Naive thymus-derived CD8-positive, alpha-beta T cell (primary cell): ENCODE measurements around the gene GPC3. TPM values are rescaled to one million over a fixed set of nuclear protein-coding genes. Genes with fewer than 3 reads are reported as not detected.
A peak's percentile ranks its signal among the peaks of the same experiment; 100 is the strongest.
"Not testable (repeated sequence)": the region's sequence is repeated elsewhere in the genome, so short reads cannot be mapped to it uniquely, and the experiment has no call there.

ENCODE experiments used
- ATAC-seq, 2 donors: fragments of 150-1000 bp; cut with Tn5 transposase in 1 of 2; sonication (Bioruptor Pico), chemical (Tn5 transposase) in 1 of 2; 1 replicate in 1 of 2; 2 replicates in 1 of 2; pipeline ENCODE4 v1.10.0; 2021; ENCODE audit warnings: mild to moderate bottlenecking in 2 of 2, moderate library complexity in 2 of 2
- POLR2A ChIA-PET: fragments of 350-600 bp; sonication (Branson Sonifier 250); formaldehyde crosslinking; loops from one replicate; lab custom pipeline; 2021; ENCODE audit warnings: antibody characterized with exemption; lab: Charles Lee
- DNase-seq, 10 donors: peaks; one replicate each; pipeline versions ENCODE4 v3.0.0 to v3.0.0-alpha.2; 2020 to 2022
- H3K27ac Mint-ChIP-seq, 10 donors: one replicate each; pipeline ENCODE4 v1.8.0; 2020 to 2022; ENCODE audit warnings: mild to moderate bottlenecking in 10 of 10, mixed read lengths in 10 of 10, moderate library complexity in 4 of 10, inconsistent platforms in 1 of 10
- H3K27me3 Mint-ChIP-seq, 5 donors: one replicate each; pipeline ENCODE4 v1.8.0; 2021 to 2022; ENCODE audit warnings: mixed read lengths in 5 of 5
- H3K36me3 Mint-ChIP-seq, 3 donors: one replicate each; pipeline ENCODE4 v1.8.0; 2020 to 2022; ENCODE audit warnings: mixed read lengths in 3 of 3, mild to moderate bottlenecking in 2 of 3, inconsistent platforms in 1 of 3
- H3K4me1 Mint-ChIP-seq, 4 donors: one replicate each; pipeline ENCODE4 v1.8.0; 2021 to 2022; ENCODE audit warnings: mixed read lengths in 4 of 4
- H3K4me3 Mint-ChIP-seq, 10 donors: one replicate each; pipeline ENCODE4 v1.8.0; 2020 to 2022; ENCODE audit warnings: mild to moderate bottlenecking in 10 of 10, mixed read lengths in 10 of 10, moderate library complexity in 6 of 10, inconsistent platforms in 1 of 10
- H3K9me3 Mint-ChIP-seq, 9 donors: one replicate each; pipeline ENCODE4 v1.8.0; 2020 to 2022; ENCODE audit warnings: mixed read lengths in 9 of 9, mild to moderate bottlenecking in 3 of 9, inconsistent platforms in 1 of 9, moderate library complexity in 1 of 9
- polyA plus RNA-seq, 3 donors: library from polyadenylated mRNA; unstranded; fragments of 300-500 nt; fragmentation: Illumina TruSeq; gene quantifications; one replicate each; pipeline ENCODE4 v1.2.3, GENCODE V29; 2021
- total RNA-seq, 8 experiments: library from RNA in 2 of 8; stranded (reverse) in 2 of 8; gene quantifications; one replicate each; pipeline ENCODE4 v1.2.3 and lab custom pipeline; 2021 to 2026

Gene GPC3
- total and polyA plus RNA-seq, 5 experiments from 2014 or later, result 2.3 to 3.9 (median 2.6) TPM; not detected in 2

GRCh38 chrX:133783274-133783673 lies 202.1 kb downstream of the GPC3 start:
- DNase-seq, result no peak
- no peaks in the 10 kb centered on the region for H3K27me3 Mint-ChIP-seq
- no peak overlapping the region for H3K4me3 Mint-ChIP-seq
- H3K9me3 Mint-ChIP-seq, result no peaks in the 10 kb centered on the region
- ATAC-seq, result no peak
- H3K27ac Mint-ChIP-seq, result peak overlapping the region in 1 of 10 donors; percentile 72
- POLR2A ChIA-PET, result no interaction called here
- H3K4me1 Mint-ChIP-seq, result peaks cover 0 to 17% (median 0%) of the 10 kb centered on the region in 4 donors
- H3K36me3 Mint-ChIP-seq, result no peaks in the 10 kb centered on the region

DNA sequence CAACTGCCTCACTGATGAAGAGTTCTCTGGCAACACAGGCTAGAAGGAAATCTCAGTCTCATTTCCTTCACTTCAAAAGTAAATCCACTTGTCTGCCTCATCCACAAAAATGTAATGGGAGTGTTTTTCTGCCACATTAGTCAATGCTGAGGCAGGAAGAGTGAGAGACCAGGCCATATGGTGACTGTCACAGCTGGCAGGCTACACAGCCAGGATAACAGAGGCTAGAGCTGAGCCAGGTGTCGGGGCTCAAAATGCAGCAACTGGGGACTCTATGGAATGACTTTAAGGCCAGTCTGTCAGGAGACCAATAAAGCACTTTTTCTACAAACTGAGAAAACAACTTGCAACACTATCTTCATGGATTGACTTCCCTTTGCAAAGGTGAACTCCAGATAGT lies 204.2 kb downstream of the GPC3 start:
- ATAC-seq, result no peak
- POLR2A ChIA-PET, result no interaction called here
- no peaks in the 10 kb centered on the region for H3K9me3 Mint-ChIP-seq
- no peak overlapping the region for H3K27ac Mint-ChIP-seq
- no peak overlapping the region for H3K4me3 Mint-ChIP-seq
- no peaks in the 10 kb centered on the region for H3K36me3 Mint-ChIP-seq
- H3K4me1 Mint-ChIP-seq, result peaks cover 0 to 17% (median 2%) of the 10 kb centered on the region in 4 donors
- DNase-seq, result no peak
- H3K27me3 Mint-ChIP-seq, result no peaks in the 10 kb centered on the region

GRCh38 chrX:133776072-133776471 lies 209.3 kb downstream of the GPC3 start:
- Mint-ChIP-seq H3K4me3 (no peak overlapping the region), H3K9me3 (no peaks in the 10 kb centered on the region), H3K36me3 (no peaks in the 10 kb centered on the region), H3K4me1 (peaks cover 0 to 4% (median 0%) of the 10 kb centered on the region in 4 donors), H3K27me3 (no peaks in the 10 kb centered on the region), H3K27ac (peak overlapping the region in 3 of 10 donors; percentile 12 to 76 (median 46))
- ATAC-seq (peak; percentile 47 to 52), DNase-seq (peak; percentile 14 to 71 (median 48))
- POLR2A ChIA-PET, result no interaction called here

GRCh38 chrX:133774807-133775206 lies 210.6 kb downstream of the GPC3 start:
- H3K27ac Mint-ChIP-seq, result peak overlapping the region in 1 of 10 donors; percentile 62
- no peaks in the 10 kb centered on the region for H3K36me3 Mint-ChIP-seq
- H3K4me1 Mint-ChIP-seq, result peaks cover 0 to 4% (median 0%) of the 10 kb centered on the region in 4 donors
- H3K9me3 Mint-ChIP-seq, result no peaks in the 10 kb centered on the region
- ATAC-seq (no peak), DNase-seq (no peak)
- H3K4me3 Mint-ChIP-seq, result no peak overlapping the region
- no peaks in the 10 kb centered on the region for H3K27me3 Mint-ChIP-seq
- POLR2A ChIA-PET, result interaction anchor here (1.2 to 1.5 kb wide), 2 partner anchors 29 to 77 kb away, joined by 3 to 4 read pairs; no protein-coding TSS in a partner anchor

GRCh38 chrX:133771086-133771646 lies 214.2 kb downstream of the GPC3 start:
- no peaks in the 10 kb centered on the region for H3K27me3 Mint-ChIP-seq
- no peak for ATAC-seq
- no peaks in the 10 kb centered on the region for H3K36me3 Mint-ChIP-seq
- no peak for DNase-seq
- POLR2A ChIA-PET, result no interaction called here
- no peak overlapping the region for H3K27ac Mint-ChIP-seq
- H3K9me3 Mint-ChIP-seq, result no peaks in the 10 kb centered on the region
- H3K4me1 Mint-ChIP-seq, result peaks cover 0 to 9% (median 0%) of the 10 kb centered on the region in 4 donors
- no peak overlapping the region for H3K4me3 Mint-ChIP-seq

DNA sequence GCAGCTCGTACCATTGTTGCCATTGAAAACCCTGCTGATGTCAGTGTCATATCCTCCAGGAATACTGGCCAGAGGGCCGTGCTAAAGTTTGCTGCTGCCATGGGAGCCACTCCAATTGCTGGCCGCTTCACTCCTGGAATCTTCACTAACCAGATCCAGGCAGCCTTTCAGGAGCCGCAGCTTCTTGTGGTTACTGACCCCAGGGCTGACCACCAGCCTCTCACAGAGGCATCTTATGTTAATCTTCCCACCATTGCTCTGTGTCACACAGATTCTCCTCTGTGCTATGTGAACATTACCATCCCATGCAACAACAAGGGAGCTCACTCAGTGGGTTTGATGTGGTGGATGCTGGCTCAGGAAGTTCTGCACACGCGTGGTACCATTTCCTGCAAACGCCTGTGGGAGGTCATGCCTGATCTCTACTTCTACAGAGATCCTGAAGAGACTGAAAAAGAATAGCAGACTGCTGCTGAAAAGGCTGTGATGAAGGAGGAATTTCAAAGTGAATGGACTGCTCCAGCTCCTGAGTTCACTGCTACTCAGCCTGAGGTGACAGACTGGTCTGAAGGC lies 222.3 kb downstream of the GPC3 start:
- peaks cover 0 to 10% (median 3%) of the 10 kb centered on the region in 3 donors for H3K36me3 Mint-ChIP-seq
- peaks cover 11 to 41% (median 24%) of the 10 kb centered on the region in 4 donors for H3K4me1 Mint-ChIP-seq
- H3K9me3 Mint-ChIP-seq, H3K27me3 Mint-ChIP-seq: not testable (repeated sequence)
- DNase-seq (peak in 5 of 10 donors; percentile 2 to 47 (median 19)), ATAC-seq (peak; percentile 39 to 45)
- POLR2A ChIA-PET, result interaction anchor here (1.0 kb wide), 1 partner anchor 13 kb away, joined by 4 read pairs; no protein-coding TSS in a partner anchor
- peak overlapping the region; percentile 60 to 83 (median 76) for H3K4me3 Mint-ChIP-seq
- H3K27ac Mint-ChIP-seq, result peak overlapping the region; percentile 55 to 95 (median 85)

GRCh38 chrX:133754657-133755056 lies 230.7 kb downstream of the GPC3 start:
- Mint-ChIP-seq H3K27ac (no peak overlapping the region), H3K4me3 (no peak overlapping the region), H3K27me3 (no peaks in the 10 kb centered on the region), H3K9me3 (peaks cover 0 to 2% (median 0%) of the 10 kb centered on the region in 9 donors), H3K36me3 (peaks cover 0 to 1% (median 0%) of the 10 kb centered on the region in 3 donors), H3K4me1 (peaks cover 1 to 28% (median 7%) of the 10 kb centered on the region in 4 donors)
- DNase-seq, result no peak
- POLR2A ChIA-PET, result no interaction called here
- no peak for ATAC-seq

GRCh38 chrX:133749951-133750350 lies 235.4 kb downstream of the GPC3 start:
- DNase-seq, result no peak
- peak overlapping the region in 9 of 10 donors; percentile 19 to 75 (median 57) for H3K4me3 Mint-ChIP-seq
- no peaks in the 10 kb centered on the region for H3K9me3 Mint-ChIP-seq
- no peaks in the 10 kb centered on the region for H3K36me3 Mint-ChIP-seq
- H3K27ac Mint-ChIP-seq, result peak overlapping the region; percentile 55 to 93 (median 82)
- H3K27me3 Mint-ChIP-seq, result no peaks in the 10 kb centered on the region
- no peak for ATAC-seq
- POLR2A ChIA-PET, result interaction anchor here (0.9 to 1.1 kb wide), 3 partner anchors 9 to 14 kb away, joined by 4 read pairs; no protein-coding TSS in a partner anchor
- peaks cover 13 to 59% (median 43%) of the 10 kb centered on the region in 4 donors for H3K4me1 Mint-ChIP-seq

- POLR2A ChIA-PET, result interaction anchor here (0.9 to 1.1 kb wide), 3 partner anchors 9 to 14 kb away, joined by 4 read pairs; no protein-coding TSS in a partner anchor
- H3K4me3 Mint-ChIP-seq, result peak overlapping the region; percentile 31 to 76 (median 63)
- peak; percentile 63 to 76 for ATAC-seq
- peak overlapping the region; percentile 55 to 93 (median 85) for H3K27ac Mint-ChIP-seq
- no peaks in the 10 kb centered on the region for H3K27me3 Mint-ChIP-seq
- no peaks in the 10 kb centered on the region for H3K9me3 Mint-ChIP-seq
- no peaks in the 10 kb centered on the region for H3K36me3 Mint-ChIP-seq
- DNase-seq, result peak in 7 of 10 donors; percentile 0 to 76 (median 38)
- peaks cover 13 to 59% (median 49%) of the 10 kb centered on the region in 4 donors for H3K4me1 Mint-ChIP-seq
Observed at GRCh38 chrX:133749370-133749769, 236.0 kb downstream of the GPC3 start.

DNA sequence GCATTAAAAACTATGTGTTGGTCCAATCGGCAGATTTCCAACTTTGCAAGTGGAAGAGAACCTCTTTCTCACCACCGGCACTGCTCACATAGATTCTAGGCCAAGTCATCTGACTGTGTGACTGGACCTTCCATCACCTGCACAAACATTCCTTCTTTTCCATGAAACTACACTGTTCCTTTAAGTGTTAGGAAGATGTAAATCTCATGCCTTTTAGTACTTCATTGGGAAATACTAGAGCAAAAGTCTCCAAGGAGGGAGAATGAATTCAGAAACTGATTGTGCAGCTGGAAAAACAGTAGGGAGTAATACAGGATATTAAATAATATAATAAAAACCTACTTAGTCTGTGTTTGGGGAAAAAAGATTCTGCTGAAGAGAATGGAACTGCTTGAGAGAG lies 238.2 kb downstream of the GPC3 start:
- peak overlapping the region in 1 of 10 donors; percentile 36 for H3K4me3 Mint-ChIP-seq
- ATAC-seq, result no peak
- H3K27ac Mint-ChIP-seq, result peak overlapping the region in 1 of 10 donors; percentile 48
- H3K27me3 Mint-ChIP-seq, result no peaks in the 10 kb centered on the region
- peaks cover 16 to 69% (median 55%) of the 10 kb centered on the region in 4 donors for H3K4me1 Mint-ChIP-seq
- POLR2A ChIA-PET, result no interaction called here
- no peak for DNase-seq
- no peaks in the 10 kb centered on the region for H3K36me3 Mint-ChIP-seq
- H3K9me3 Mint-ChIP-seq, result no peaks in the 10 kb centered on the region

DNA sequence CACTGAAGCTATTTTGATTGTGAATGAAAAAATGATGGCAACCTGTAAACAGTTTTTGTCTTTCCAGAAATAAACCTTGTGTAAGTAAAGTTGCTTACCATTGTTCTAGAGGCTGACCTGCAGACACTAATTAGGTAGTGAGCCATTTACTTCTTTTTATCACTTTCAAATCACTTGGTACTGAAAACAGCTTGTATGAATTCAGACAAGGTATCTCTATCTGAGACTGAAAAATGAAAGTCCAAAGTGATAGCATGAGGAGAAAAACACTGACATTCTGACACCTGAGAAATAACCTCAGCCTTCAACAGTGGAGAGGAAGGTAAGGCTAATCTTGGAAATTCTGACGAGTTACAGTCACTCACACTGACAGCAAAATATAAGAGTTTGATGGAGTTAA lies 238.8 kb downstream of the GPC3 start:
- DNase-seq (no peak), ATAC-seq (no peak)
- Mint-ChIP-seq H3K9me3 (no peaks in the 10 kb centered on the region), H3K27me3 (no peaks in the 10 kb centered on the region), H3K4me1 (peaks cover 16 to 69% (median 58%) of the 10 kb centered on the region in 4 donors), H3K36me3 (no peaks in the 10 kb centered on the region), H3K4me3 (peak overlapping the region in 2 of 10 donors; percentile 22 to 45), H3K27ac (peak overlapping the region in 2 of 10 donors; percentile 14 to 61)
- POLR2A ChIA-PET, result no interaction called here

DNA sequence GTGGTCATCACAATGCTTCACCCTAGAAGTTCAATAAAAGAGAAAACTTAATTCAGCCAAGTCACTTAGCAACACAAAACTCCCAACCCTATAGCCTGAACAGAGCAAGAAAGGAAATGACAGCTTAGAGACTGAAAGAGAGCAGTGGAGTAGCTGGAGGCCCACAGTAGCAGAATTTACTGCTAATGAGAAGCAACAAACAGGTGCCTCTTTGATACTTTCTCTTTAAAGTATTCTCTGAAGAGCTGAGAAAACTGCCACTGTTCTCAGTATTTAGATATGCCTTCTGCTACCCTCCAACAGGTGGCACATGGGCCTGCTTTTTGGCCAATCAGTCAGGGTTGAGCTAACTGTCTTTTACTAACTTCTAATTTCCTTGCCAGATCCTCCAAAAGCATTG lies 240.0 kb downstream of the GPC3 start:
- Mint-ChIP-seq H3K27me3 (no peaks in the 10 kb centered on the region), H3K27ac (peak overlapping the region; percentile 11 to 91 (median 77)), H3K4me3 (peak overlapping the region in 8 of 10 donors; percentile 1 to 64 (median 28)), H3K9me3 (no peaks in the 10 kb centered on the region), H3K4me1 (peaks cover 16 to 64% (median 56%) of the 10 kb centered on the region in 4 donors), H3K36me3 (no peaks in the 10 kb centered on the region)
- POLR2A ChIA-PET, result interaction anchor here (1.0 kb wide), 1 partner anchor 29 kb away, joined by 3 read pairs; no protein-coding TSS in a partner anchor
- ATAC-seq (peak; percentile 65 to 78), DNase-seq (peak in 9 of 10 donors; percentile 1 to 67 (median 30))
